ENCODE measurements around the gene IGF1. TPM values are rescaled to one million over a fixed set of nuclear protein-coding genes. Genes with fewer than 3 reads are reported as not detected.

IGF1 gene
- total and polyA plus RNA-seq, 10 of the 15 experiments (the other 5 are each of a cell fraction or from before 2014, with no cell fraction given) = 2.4 to 9.2 (median 3.5) TPM

DNA sequence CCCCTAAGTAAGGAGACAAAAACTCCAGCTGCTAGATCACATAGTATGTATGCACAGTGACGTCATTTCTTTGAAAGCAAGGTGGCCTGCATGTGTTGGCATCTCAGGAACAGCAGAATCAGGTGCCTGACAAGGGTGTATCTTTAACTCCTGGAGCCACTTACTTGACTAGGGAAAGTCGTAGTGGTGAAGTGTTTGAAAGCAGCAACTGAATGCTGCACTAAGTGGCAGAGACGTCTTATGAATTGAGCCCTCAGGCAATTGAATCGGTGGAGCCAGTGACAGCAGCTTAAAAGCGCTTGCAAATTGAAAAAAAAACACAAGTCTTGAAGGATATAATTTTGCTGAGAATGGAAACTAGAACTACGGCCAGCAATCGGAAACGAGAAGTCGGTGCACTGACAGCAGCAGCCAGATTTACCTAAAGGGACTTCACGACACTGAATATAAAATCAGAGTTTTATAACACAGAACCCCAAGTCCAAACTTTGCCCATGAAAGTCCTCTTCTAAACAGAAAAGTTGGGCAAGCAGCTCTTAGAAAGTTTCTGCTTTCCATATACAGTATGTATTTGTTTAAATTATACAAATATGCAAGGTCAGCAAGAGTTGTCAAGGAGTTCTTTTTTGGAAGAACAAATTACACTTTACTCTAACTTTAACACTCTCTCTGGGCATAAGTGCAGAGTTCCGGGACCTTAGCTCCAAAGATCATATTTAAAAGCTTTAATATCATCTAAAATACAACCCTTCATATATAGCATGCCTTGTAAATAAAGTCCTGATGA, 1.1 kb downstream of the IGF1 start (continued):
- TF ChIP-seq ETV6 (conservative IDR thresholded peaks at IDR 0.05 in 1 of 2, IDR thresholded peaks at IDR 0.05 in 1 of 2; ENCODE audit: borderline replicate concordance in 1 of 2, low read depth in 1 of 2) (peak in 1 of 2 experiments; percentile 27; a peak in 1 of 4 replicates), NBN (IDR thresholded peaks at IDR 0.05) (0 out of 2 replicates have a peak, but pooled peaks have one; percentile 67), HDAC2 (IDR thresholded peaks at IDR 0.05) (no peak), NR2C1 (IDR thresholded peaks at IDR 0.05) (no peak), DPF2 (IDR thresholded peaks at IDR 0.05) (0 out of 2 replicates have a peak, but pooled peaks have one; percentile 47), CREB1 (IDR thresholded peaks at IDR 0.05; ENCODE audit: low read depth) (peak; percentile 72)
- TF ChIP-seq, protein P1, sequence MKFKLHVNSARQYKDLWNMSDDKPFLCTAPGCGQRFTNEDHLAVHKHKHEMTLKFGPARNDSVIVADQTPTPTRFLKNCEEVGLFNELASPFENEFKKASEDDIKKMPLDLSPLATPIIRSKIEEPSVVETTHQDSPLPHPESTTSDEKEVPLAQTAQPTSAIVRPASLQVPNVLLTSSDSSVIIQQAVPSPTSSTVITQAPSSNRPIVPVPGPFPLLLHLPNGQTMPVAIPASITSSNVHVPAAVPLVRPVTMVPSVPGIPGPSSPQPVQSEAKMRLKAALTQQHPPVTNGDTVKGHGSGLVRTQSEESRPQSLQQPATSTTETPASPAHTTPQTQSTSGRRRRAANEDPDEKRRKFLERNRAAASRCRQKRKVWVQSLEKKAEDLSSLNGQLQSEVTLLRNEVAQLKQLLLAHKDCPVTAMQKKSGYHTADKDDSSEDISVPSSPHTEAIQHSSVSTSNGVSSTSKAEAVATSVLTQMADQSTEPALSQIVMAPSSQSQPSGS (IDR thresholded peaks at IDR 0.05; ENCODE audit: low read length) = peak; percentile 84

DNA sequence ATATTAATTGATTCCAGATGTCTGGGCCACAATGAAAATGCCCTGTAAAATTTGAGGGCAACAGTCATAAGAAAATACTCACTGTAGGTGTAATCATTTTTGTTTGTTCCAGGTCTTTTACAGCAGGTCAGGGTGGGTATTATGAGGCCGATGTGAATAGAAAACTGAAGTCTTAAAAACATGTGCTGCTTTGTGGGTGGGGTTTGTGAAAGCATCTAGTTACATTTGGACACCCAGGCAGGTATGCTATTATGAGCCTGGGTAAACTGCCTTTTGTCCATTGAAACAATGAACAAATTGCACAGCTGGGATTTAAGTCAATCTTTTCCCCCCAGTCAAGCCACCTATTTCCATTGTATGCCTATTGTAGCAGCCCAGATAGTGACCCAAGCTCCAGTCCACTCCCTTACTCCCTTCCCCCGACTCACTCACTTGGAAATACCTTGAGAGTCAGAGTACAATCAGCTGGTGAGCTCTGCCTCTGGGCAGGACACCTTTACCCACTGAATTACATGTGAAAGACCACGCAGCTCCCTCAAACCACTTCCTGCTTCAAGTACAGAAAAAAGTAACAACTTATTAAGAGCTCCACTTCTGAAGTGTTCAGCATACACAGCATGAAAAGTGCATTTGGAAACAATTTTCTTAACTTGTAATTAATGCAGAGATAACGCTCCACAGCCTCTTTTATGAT, 1.8 kb downstream of the IGF1 start:
- Histone ChIP-seq H3K27ac (ENCODE audit: control insufficient read depth, insufficient read depth) (peak overlapping the region; percentile 78), H3K36me3 (ENCODE audit: control insufficient read depth in 2 of 2, insufficient read depth in 2 of 2, low read length in 1 of 2) (no peaks in the 10 kb centered on the region), H2AFZ (ENCODE audit: control insufficient read depth, low read depth, low read length) (peak overlapping the region; percentile 55), H3K9me3 (replicated peaks; ENCODE audit: control insufficient read depth, insufficient read depth, low read length) (peaks cover 3% of the 10 kb centered on the region), H3K4me1 (ENCODE audit: control insufficient read depth, insufficient read depth, low read length) (peaks cover 46% of the 10 kb centered on the region), H4K20me1 (ENCODE audit: control insufficient read depth, insufficient read depth) (no peaks in the 10 kb centered on the region), H3K27me3 (replicated peaks in 1 of 2; ENCODE audit: control insufficient read depth in 2 of 2, insufficient read depth in 2 of 2, low read length in 1 of 2) (no peaks in the 10 kb centered on the region), H3K4me3 (peak overlapping the region; percentile 59), H3K79me2 (ENCODE audit: control insufficient read depth, insufficient read depth, low read length) (peaks cover 7% of the 10 kb centered on the region), H3K4me2 (ENCODE audit: control insufficient read depth, insufficient read depth) (peak overlapping the region; percentile 92), H3K9ac (ENCODE audit: control insufficient read depth, insufficient read depth, low read length) (peak overlapping the region; percentile 61)
- intact Hi-C loops (cut with micrococcal nuclease; ENCODE audit: unreplicated experiment) (no loop called here), in situ Hi-C loops (cut with MboI) (no loop called here)
- ChIA-PET RAD21 (ENCODE audit: unreplicated experiment) (interaction anchor here (0.8 to 3.1 kb wide), 26 partner anchors 8 to 705 kb away, joined by 3 to 19 read pairs (median 3); no protein-coding TSS in a partner anchor), POLR2A (interaction anchor here (0.6 to 1.4 kb wide), 6 partner anchors 32 to 599 kb away, joined by 3 to 4 read pairs (median 3); no protein-coding TSS in a partner anchor), CTCF (interaction anchor here (0.8 to 1.9 kb wide), 14 partner anchors 9 to 550 kb away, joined by 3 to 6 read pairs (median 4); no protein-coding TSS in a partner anchor), SMC1A (ENCODE audit: uncharacterized antibody, unreplicated experiment) (interaction anchor here (0.6 to 2.1 kb wide), 19 partner anchors 8 to 980 kb away, joined by 3 to 13 read pairs (median 3); no protein-coding TSS in a partner anchor)
- BruUV-seq (replicated peaks) = no TSS peak
- WGBS (ENCODE audit: insufficient coverage, insufficient replicate concordance, low lambda C conversion rate, missing lambda C conversion rate) = 6% methylated on average over 4 of the region's 4 CpGs
- DNase-seq (ENCODE audit: low read depth, low spot score) = peak; percentile 82
- ATAC-seq = peak; percentile 80
- FAIRE-seq = peak; percentile 89
- TF ChIP-seq EP300 (IDR thresholded peaks at IDR 0.05; ENCODE audit: borderline replicate concordance in 1 of 2, control insufficient read depth in 1 of 2, low read depth in 2 of 2, low read length in 2 of 2) = peak; percentile 76 to 81; a peak in 3 of 4 replicates
- TF ChIP-seq, protein P2, sequence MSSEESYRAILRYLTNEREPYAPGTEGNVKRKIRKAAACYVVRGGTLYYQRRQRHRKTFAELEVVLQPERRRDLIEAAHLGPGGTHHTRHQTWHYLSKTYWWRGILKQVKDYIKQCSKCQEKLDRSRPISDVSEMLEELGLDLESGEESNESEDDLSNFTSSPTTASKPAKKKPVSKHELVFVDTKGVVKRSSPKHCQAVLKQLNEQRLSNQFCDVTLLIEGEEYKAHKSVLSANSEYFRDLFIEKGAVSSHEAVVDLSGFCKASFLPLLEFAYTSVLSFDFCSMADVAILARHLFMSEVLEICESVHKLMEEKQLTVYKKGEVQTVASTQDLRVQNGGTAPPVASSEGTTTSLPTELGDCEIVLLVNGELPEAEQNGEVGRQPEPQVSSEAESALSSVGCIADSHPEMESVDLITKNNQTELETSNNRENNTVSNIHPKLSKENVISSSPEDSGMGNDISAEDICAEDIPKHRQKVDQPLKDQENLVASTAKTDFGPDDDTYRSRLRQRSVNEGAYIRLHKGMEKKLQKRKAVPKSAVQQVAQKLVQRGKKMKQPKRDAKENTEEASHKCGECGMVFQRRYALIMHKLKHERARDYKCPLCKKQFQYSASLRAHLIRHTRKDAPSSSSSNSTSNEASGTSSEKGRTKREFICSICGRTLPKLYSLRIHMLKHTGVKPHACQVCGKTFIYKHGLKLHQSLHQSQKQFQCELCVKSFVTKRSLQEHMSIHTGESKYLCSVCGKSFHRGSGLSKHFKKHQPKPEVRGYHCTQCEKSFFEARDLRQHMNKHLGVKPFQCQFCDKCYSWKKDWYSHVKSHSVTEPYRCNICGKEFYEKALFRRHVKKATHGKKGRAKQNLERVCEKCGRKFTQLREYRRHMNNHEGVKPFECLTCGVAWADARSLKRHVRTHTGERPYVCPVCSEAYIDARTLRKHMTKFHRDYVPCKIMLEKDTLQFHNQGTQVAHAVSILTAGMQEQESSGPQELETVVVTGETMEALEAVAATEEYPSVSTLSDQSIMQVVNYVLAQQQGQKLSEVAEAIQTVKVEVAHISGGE (CRISPR knock-in tag; IDR thresholded peaks at IDR 0.05) = no peak
- TF ChIP-seq WRNIP1 (IDR thresholded peaks at IDR 0.05; ENCODE audit: borderline replicate concordance, low read depth, low read length) = no peak; the same call in 1 of the 2 replicates
- TF ChIP-seq ZNF384 (IDR thresholded peaks at IDR 0.05; ENCODE audit: borderline replicate concordance, low read depth, low read length) = no peak; the same call in 1 of the 2 replicates
- no peak for TF ChIP-seq YBX1 (IDR thresholded peaks at IDR 0.05)
- no peak for TF ChIP-seq SIX5 (IDR thresholded peaks at IDR 0.05; ENCODE audit: low read depth, low read length, severe bottlenecking)
- TF ChIP-seq EED (IDR thresholded peaks at IDR 0.05; ENCODE audit: low read depth) = 0 out of 2 replicates have a peak, but pooled peaks have one; percentile 44
